NCI-H128 (cell line): ENCODE data around the gene DEPP1.

Experiments
- DNase-seq: peaks from one replicate; lab custom pipeline; 2025; ENCODE audit not compliant: unreplicated experiment; lab: John Stamatoyannopoulos, UW

DEPP1 gene

GRCh38 chr10:44980309-44981171, 1.9 kb upstream of the DEPP1 start:
- no peak for DNase-seq

GRCh38 chr10:44979281-44980191, 927 bp upstream of the DEPP1 start:
- DNase-seq: no peak

GRCh38 chr10:44978213-44978569, 418 bp downstream of the DEPP1 start:
- DNase-seq: no peak

- no peak for DNase-seq
These were observed 1.1 kb downstream of the DEPP1 start for GRCh38 chr10:44977287-44978212.

GRCh38 chr10:44976352-44977198, 2.0 kb downstream of the DEPP1 start:
- no peak for DNase-seq

GRCh38 chr10:44975431-44976331, 2.9 kb downstream of the DEPP1 start:
- DNase-seq: no peak

GRCh38 chr10:44974628-44975430, 3.8 kb downstream of the DEPP1 start:
- no peak for DNase-seq

- DNase-seq: no peak
These were observed 4.5 kb downstream of the DEPP1 start for GRCh38 chr10:44974082-44974627.

GRCh38 chr10:44973323-44974081, 5.1 kb downstream of the DEPP1 start:
- no peak for DNase-seq

GRCh38 chr10:44972874-44973306, 5.7 kb downstream of the DEPP1 start:
- DNase-seq: no peak

GRCh38 chr10:44971935-44972757, 6.5 kb downstream of the DEPP1 start:
- DNase-seq: no peak

GRCh38 chr10:44971434-44971833, 7.2 kb downstream of the DEPP1 start:
- no peak for DNase-seq

GRCh38 chr10:44970812-44971395, 7.7 kb downstream of the DEPP1 start:
- DNase-seq: no peak

GRCh38 chr10:44969854-44970253, 8.8 kb downstream of the DEPP1 start:
- DNase-seq: no peak

- no peak for DNase-seq
These were observed 9.9 kb downstream of the DEPP1 start for GRCh38 chr10:44968500-44969400.
